GM23338 (cell line): ENCODE measurements around the gene GRIN2C. TPM values are rescaled to one million over a fixed set of nuclear protein-coding genes. Genes with fewer than 3 reads are reported as not detected.
A peak's percentile ranks its signal among the peaks of the same experiment; 100 is the strongest.

ENCODE experiments used
- ATAC-seq: fragments of 200-7000 bp; cut with Tn5 transposase; 3 replicates; pipeline ENCODE4 v1.9.1; 2020
- DNase-seq: peaks from one replicate; pipeline ENCODE4 v3.0.0-alpha.2; 2015; ENCODE audit warnings: low spot score
- H2AFZ ChIP-seq: fragments of 200-600 bp; sonication (generic); 2 replicates; pipeline ENCODE4 v1.8.0; 2016; ENCODE audit warnings: antibody characterized with exemption, mild to moderate bottlenecking, moderate library complexity
- H3F3A ChIP-seq: fragments of 200-600 bp; sonication (generic); replicated peaks from 2 replicates; pipeline ENCODE4 v1.8.0; 2017; ENCODE audit warnings: antibody characterized with exemption, mixed run types, low read depth
- H3K27ac ChIP-seq: fragments of 200-600 bp; sonication (generic); 2 replicates; pipeline ENCODE4 v1.6.1; 2016; ENCODE audit warnings: low read depth
- H3K27me3 ChIP-seq: fragments of 200-600 bp; sonication (generic); 2 replicates; pipeline ENCODE4 v1.8.0; 2016; ENCODE audit warnings: mild to moderate bottlenecking, mixed run types, moderate library complexity; ENCODE audit not compliant: insufficient read depth
- H3K36me3 ChIP-seq: fragments of 200-600 bp; sonication (generic); 2 replicates; pipeline ENCODE4 v1.8.0; 2016; ENCODE audit warnings: mild to moderate bottlenecking; ENCODE audit not compliant: insufficient read depth
- H3K4me1 ChIP-seq: fragments of 200-600 bp; sonication (generic); 2 replicates; pipeline ENCODE4 v1.8.0; 2016; ENCODE audit warnings: mild to moderate bottlenecking, moderate library complexity; ENCODE audit not compliant: insufficient read depth
- H3K4me2 ChIP-seq: fragments of 200-600 bp; sonication (generic); 2 replicates; pipeline ENCODE4 v1.7.1; 2017; ENCODE audit warnings: mixed run types
- H3K4me3 ChIP-seq: fragments of 200-600 bp; sonication (generic); 2 replicates; pipeline ENCODE4 v1.6.1; 2016; ENCODE audit warnings: mixed run types
- H3K79me2 ChIP-seq: fragments of 200-600 bp; sonication (generic); replicated peaks from 2 replicates; pipeline ENCODE4 v1.8.0; 2017; ENCODE audit warnings: mild to moderate bottlenecking; ENCODE audit not compliant: insufficient read depth
- H3K9me2 ChIP-seq: fragments of 200-600 bp; sonication (generic); 2 replicates; pipeline ENCODE4 v1.8.0; 2017; ENCODE audit not compliant: insufficient read depth
- H4K20me1 ChIP-seq: fragments of 200-600 bp; sonication (generic); replicated peaks from 2 replicates; pipeline ENCODE4 v1.8.0; 2017; ENCODE audit warnings: mild to moderate bottlenecking; ENCODE audit not compliant: insufficient read depth
- H3K27ac Mint-ChIP-seq: 2 replicates; pipeline ENCODE4 v1.8.0; 2020; ENCODE audit warnings: inconsistent platforms, mild to moderate bottlenecking, moderate library complexity, mixed read lengths
- H3K27me3 Mint-ChIP-seq: 3 replicates; pipeline ENCODE4 v1.8.0; 2022; ENCODE audit warnings: low read depth, mild to moderate bottlenecking, moderate library complexity, mixed read lengths, inconsistent platforms; ENCODE audit not compliant: insufficient read depth, poor library complexity
- H3K36me3 Mint-ChIP-seq: 3 replicates; pipeline ENCODE4 v1.8.0; 2021; ENCODE audit warnings: low read depth, mild to moderate bottlenecking, inconsistent platforms, moderate library complexity, mixed read lengths
- H3K4me1 Mint-ChIP-seq: 3 replicates; pipeline ENCODE4 v1.8.0; 2020; ENCODE audit warnings: mild to moderate bottlenecking, inconsistent platforms, mixed read lengths
- H3K4me3 Mint-ChIP-seq: 3 replicates; pipeline ENCODE4 v1.8.0; 2021; ENCODE audit warnings: moderate library complexity, mild to moderate bottlenecking, inconsistent platforms, mixed read lengths
- H3K9me3 Mint-ChIP-seq: 3 replicates; pipeline ENCODE4 v1.8.0; 2020; ENCODE audit warnings: moderate library complexity, mild to moderate bottlenecking, inconsistent platforms, mixed read lengths
- CREB1 ChIP-seq: fragments of 250-450 bp; sonication (Bioruptor Pico); IDR thresholded peaks from 2 replicates; pipeline ENCODE4 v1.5.0; 2020; ENCODE audit warnings: low read depth, mild to moderate bottlenecking, moderate library complexity
- EZH2 ChIP-seq: fragments of 200-600 bp; sonication (generic); IDR thresholded peaks from one replicate; pipeline ENCODE4 v1.8.0; 2017; ENCODE audit warnings: antibody characterized with exemption, mild to moderate bottlenecking, low read depth; ENCODE audit not compliant: unreplicated experiment
- NANOG ChIP-seq: IDR thresholded peaks from 2 replicates; pipeline ENCODE4 v1.6.1; 2016; ENCODE audit warnings: antibody characterized with exemption, borderline replicate concordance
- REST ChIP-seq: IDR thresholded peaks from one replicate; pipeline ENCODE4 v1.6.1; 2018; ENCODE audit warnings: antibody characterized with exemption; ENCODE audit not compliant: unreplicated experiment
- ZNF331 ChIP-seq: fragments of 250-450 bp; sonication (Bioruptor Pico); IDR thresholded peaks from 2 replicates; pipeline ENCODE4 v1.5.0; 2020; ENCODE audit warnings: low read depth, mild to moderate bottlenecking, moderate library complexity
- polyA plus RNA-seq: library from polyadenylated mRNA; unstranded; fragments of >200 nt; fragmentation: Nextera tagmentation; extraction: Ambion mirVana; gene quantifications from 2 replicates; pipeline ENCODE4 v1.2.1, GENCODE V29; 2016
- total RNA-seq: library from RNA; depleted of rRNA; stranded (reverse); fragments of >200 nt; shearing (Covaris generic); gene quantifications from 2 replicates; pipeline ENCODE4 v1.2.3, GENCODE V29; 2014
- TF ChIP-seq, protein P1 (sequence below), 2 experiments: fragments of 200-600 bp in 1 of 2; sonication (generic) in 1 of 2; conservative IDR thresholded peaks; 2 replicates each; pipeline versions ENCODE4 v1.5.1 to v1.6.1; 2016 to 2017; ENCODE audit warnings: antibody characterized with exemption in 2 of 2, low read depth in 2 of 2, mild to moderate bottlenecking in 2 of 2, moderate library complexity in 1 of 2

The GRIN2C gene
- total and polyA plus RNA-seq, 2 experiments from 2014 or later = 0.10 to 0.19 TPM

GRCh38 chr17:74862108-74862901 lies 2.6 kb upstream of the GRIN2C start (continued):
- TF ChIP-seq, protein P1, sequence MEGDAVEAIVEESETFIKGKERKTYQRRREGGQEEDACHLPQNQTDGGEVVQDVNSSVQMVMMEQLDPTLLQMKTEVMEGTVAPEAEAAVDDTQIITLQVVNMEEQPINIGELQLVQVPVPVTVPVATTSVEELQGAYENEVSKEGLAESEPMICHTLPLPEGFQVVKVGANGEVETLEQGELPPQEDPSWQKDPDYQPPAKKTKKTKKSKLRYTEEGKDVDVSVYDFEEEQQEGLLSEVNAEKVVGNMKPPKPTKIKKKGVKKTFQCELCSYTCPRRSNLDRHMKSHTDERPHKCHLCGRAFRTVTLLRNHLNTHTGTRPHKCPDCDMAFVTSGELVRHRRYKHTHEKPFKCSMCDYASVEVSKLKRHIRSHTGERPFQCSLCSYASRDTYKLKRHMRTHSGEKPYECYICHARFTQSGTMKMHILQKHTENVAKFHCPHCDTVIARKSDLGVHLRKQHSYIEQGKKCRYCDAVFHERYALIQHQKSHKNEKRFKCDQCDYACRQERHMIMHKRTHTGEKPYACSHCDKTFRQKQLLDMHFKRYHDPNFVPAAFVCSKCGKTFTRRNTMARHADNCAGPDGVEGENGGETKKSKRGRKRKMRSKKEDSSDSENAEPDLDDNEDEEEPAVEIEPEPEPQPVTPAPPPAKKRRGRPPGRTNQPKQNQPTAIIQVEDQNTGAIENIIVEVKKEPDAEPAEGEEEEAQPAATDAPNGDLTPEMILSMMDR (conservative IDR thresholded peaks at IDR 0.05; ENCODE audit: low read depth in 2 of 2) = peak; percentile 84 to 92
- TF ChIP-seq NANOG = no peak
- no peak for TF ChIP-seq ZNF331 (CRISPR knock-in tag)

DNA sequence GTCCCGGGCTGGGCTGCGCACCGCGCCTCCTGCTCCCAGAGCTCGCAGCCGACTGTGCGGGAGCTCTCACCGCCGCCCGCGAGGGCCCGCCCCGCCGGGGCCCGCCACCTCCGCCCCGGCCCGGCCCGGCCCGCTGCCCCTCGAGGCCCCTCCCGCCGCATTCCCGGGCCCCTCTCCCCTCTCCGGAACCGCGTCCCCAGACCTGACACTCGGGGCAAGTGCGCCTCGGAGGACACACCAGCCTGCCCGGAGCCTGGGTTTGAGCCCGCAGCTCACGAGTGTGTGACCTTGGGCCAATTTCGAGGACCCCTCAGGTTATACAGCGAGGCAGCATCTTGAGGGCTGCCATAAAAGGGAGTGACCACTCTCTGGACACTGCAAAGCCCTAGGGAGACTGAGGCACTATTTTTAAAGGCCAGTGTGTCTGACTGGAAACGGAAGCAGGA lies 2.0 kb upstream of the GRIN2C start:
- no peaks in the 10 kb centered on the region; the same call in 1 of the 2 replicates for H4K20me1 ChIP-seq
- H3F3A ChIP-seq = peaks cover 8% of the 10 kb centered on the region; the same call in 1 of the 2 replicates
- no peak overlapping the region for H2AFZ ChIP-seq
- H3K27ac Mint-ChIP-seq = no peak overlapping the region
- H3K9me3 Mint-ChIP-seq = no peaks in the 10 kb centered on the region
- TF ChIP-seq CREB1 (CRISPR knock-in tag) = no peak
- peak; percentile 90 for TF ChIP-seq EZH2
- TF ChIP-seq REST = no peak
- H3K79me2 ChIP-seq = no peaks in the 10 kb centered on the region
- peaks cover 12% of the 10 kb centered on the region for H3K4me1 Mint-ChIP-seq
- peaks cover 11% of the 10 kb centered on the region; the same call in 2 of the 3 replicates for H3K36me3 Mint-ChIP-seq
- H3K27me3 ChIP-seq = peaks cover 57% of the 10 kb centered on the region
- H3K9me2 ChIP-seq = no peaks in the 10 kb centered on the region
- H3K27me3 Mint-ChIP-seq = peaks cover 54% of the 10 kb centered on the region
- DNase-seq (peak; percentile 40), ATAC-seq (peak; percentile 2; the same call in 2 of the 3 replicates)
- H3K4me3 Mint-ChIP-seq = peak overlapping the region; percentile 61
- H3K36me3 ChIP-seq = no peaks in the 10 kb centered on the region
- no peak overlapping the region for H3K27ac ChIP-seq
- peak overlapping the region; percentile 51 for H3K4me3 ChIP-seq
- peak overlapping the region; percentile 78 for H3K4me2 ChIP-seq
- peaks cover 4% of the 10 kb centered on the region; the same call in 1 of the 2 replicates for H3K4me1 ChIP-seq
